ENCODE data around the gene SLC13A5.

The SLC13A5 gene

DNA sequence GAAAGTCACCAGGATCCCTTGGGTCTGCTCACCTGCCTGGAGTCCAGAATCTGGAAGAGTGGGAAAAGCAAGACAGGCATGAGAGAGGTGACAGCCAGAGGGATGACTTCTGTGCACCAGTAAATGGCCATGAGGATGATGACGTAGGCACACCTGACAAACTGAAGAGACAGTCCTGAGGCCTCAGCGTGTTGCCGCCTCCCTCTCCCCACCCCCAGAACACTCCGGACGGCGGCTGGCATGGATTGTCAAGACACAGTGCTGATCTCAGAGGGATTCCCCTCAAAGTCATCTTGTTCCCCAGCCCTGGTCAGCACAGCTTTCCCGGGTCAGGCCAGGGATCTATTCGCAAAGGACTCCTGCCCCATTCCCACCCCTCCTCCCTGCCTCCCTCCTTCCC, 6.2 kb downstream of the SLC13A5 start:
- peaks cover 3% of the 10 kb centered on the region for H3K27me3 ChIP-seq (ENCODE audit: insufficient read depth, low read length)
- no peaks in the 10 kb centered on the region for H3K36me3 ChIP-seq (ENCODE audit: control insufficient read depth in 1 of 2, insufficient read depth in 2 of 2, low read length in 2 of 2)
- no CpG with 5 or more reads among the region's 8 CpGs for WGBS (ENCODE audit: extremely low coverage, insufficient coverage, insufficient read length)
- no peak overlapping the region for H3K23ac ChIP-seq (ENCODE audit: low read length)
- no peak for DNase-seq
- H3K79me1 ChIP-seq (ENCODE audit: low read length) = no peaks in the 10 kb centered on the region
- H3K4ac ChIP-seq (ENCODE audit: low read depth, low read length) = no peak overlapping the region
- H2AFZ ChIP-seq (ENCODE audit: insufficient read depth, low read length, poor library complexity) = no peak overlapping the region
- no peak overlapping the region for H3K9ac ChIP-seq (ENCODE audit: low read length)
- H3K4me3 ChIP-seq (ENCODE audit: low read depth, low read length) = no peak overlapping the region
- H3K4me1 ChIP-seq (ENCODE audit: control insufficient read depth in 1 of 2, insufficient read depth in 2 of 2, low read length in 2 of 2) = peaks cover under 1 to 2% of the 10 kb centered on the region in 2 experiments
- H3K27ac ChIP-seq (ENCODE audit: low read depth, low read length) = no peak overlapping the region
- no peak overlapping the region for H4K8ac ChIP-seq (ENCODE audit: low read depth, low read length)
- no peak overlapping the region for H2BK5ac ChIP-seq (ENCODE audit: low read depth, low read length, poor library complexity)
- H4K12ac ChIP-seq (ENCODE audit: low read depth, low read length) = no peak overlapping the region
- H2AK5ac ChIP-seq (ENCODE audit: low read length) = no peak overlapping the region
- H2BK120ac ChIP-seq (ENCODE audit: insufficient read depth, low read length, poor library complexity) = no peak overlapping the region
- no peak overlapping the region for H3K14ac ChIP-seq (ENCODE audit: low read length)
- peaks cover 3% of the 10 kb centered on the region for H3K9me3 ChIP-seq (ENCODE audit: insufficient read depth, low read depth, low read length)
- no peak overlapping the region for H2BK12ac ChIP-seq (ENCODE audit: low read length)
- H3K18ac ChIP-seq (ENCODE audit: low read length) = no peak overlapping the region
- H3K79me2 ChIP-seq (ENCODE audit: control insufficient read depth, insufficient read depth, low read length, poor library complexity) = no peaks in the 10 kb centered on the region
- no peak overlapping the region for H3K4me2 ChIP-seq (ENCODE audit: low read length)
- H4K91ac ChIP-seq (ENCODE audit: low read depth, low read length) = no peak overlapping the region

DNA sequence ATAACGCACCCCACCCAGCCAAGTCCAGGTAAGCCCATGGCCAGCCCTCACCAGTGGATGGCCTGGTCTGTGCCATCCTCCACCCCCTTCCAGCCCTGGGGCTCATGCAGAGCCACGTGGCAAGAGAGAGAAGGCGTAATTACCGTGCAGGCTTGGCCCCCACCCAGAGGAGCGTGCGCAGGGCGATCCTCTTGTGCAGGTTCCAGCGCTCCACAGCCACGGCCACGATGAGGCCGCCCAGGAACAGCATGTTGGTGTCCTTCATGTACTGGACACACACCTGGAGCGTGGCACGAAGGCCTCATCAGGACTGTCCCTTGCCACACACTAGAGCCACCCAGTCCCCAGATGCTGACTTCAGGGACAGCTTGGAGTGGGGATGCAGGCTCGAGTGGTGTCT, 6.7 kb downstream of the SLC13A5 start:
- Histone ChIP-seq H4K12ac (ENCODE audit: low read depth, low read length) (no peak overlapping the region), H3K27ac (ENCODE audit: low read depth, low read length) (no peak overlapping the region), H4K8ac (ENCODE audit: low read depth, low read length) (no peak overlapping the region), H3K9ac (ENCODE audit: low read length) (no peak overlapping the region), H3K4me1 (ENCODE audit: control insufficient read depth in 1 of 2, insufficient read depth in 2 of 2, low read length in 2 of 2) (peaks cover 2 to 3% of the 10 kb centered on the region in 2 experiments), H3K23ac (ENCODE audit: low read length) (no peak overlapping the region), H3K36me3 (ENCODE audit: control insufficient read depth in 1 of 2, insufficient read depth in 2 of 2, low read length in 2 of 2) (no peaks in the 10 kb centered on the region), H2AFZ (ENCODE audit: insufficient read depth, low read length, poor library complexity) (no peak overlapping the region), H3K79me1 (ENCODE audit: low read length) (no peaks in the 10 kb centered on the region), H3K18ac (ENCODE audit: low read length) (no peak overlapping the region), H3K4me2 (ENCODE audit: low read length) (no peak overlapping the region), H2BK12ac (ENCODE audit: low read length) (no peak overlapping the region), H2AK5ac (ENCODE audit: low read length) (no peak overlapping the region), H4K91ac (ENCODE audit: low read depth, low read length) (no peak overlapping the region), H3K79me2 (ENCODE audit: control insufficient read depth, insufficient read depth, low read length, poor library complexity) (no peaks in the 10 kb centered on the region), H3K9me3 (ENCODE audit: insufficient read depth, low read depth, low read length) (peaks cover 3% of the 10 kb centered on the region), H3K4me3 (ENCODE audit: low read depth, low read length) (no peak overlapping the region), H2BK5ac (ENCODE audit: low read depth, low read length, poor library complexity) (no peak overlapping the region), H3K4ac (ENCODE audit: low read depth, low read length) (no peak overlapping the region), H3K14ac (ENCODE audit: low read length) (no peak overlapping the region), H2BK120ac (ENCODE audit: insufficient read depth, low read length, poor library complexity) (no peak overlapping the region), H3K27me3 (ENCODE audit: insufficient read depth, low read length) (peaks cover 3% of the 10 kb centered on the region)
- no CpG with 5 or more reads among the region's 14 CpGs for WGBS (ENCODE audit: extremely low coverage, insufficient coverage, insufficient read length)
- DNase-seq = no peak

DNA sequence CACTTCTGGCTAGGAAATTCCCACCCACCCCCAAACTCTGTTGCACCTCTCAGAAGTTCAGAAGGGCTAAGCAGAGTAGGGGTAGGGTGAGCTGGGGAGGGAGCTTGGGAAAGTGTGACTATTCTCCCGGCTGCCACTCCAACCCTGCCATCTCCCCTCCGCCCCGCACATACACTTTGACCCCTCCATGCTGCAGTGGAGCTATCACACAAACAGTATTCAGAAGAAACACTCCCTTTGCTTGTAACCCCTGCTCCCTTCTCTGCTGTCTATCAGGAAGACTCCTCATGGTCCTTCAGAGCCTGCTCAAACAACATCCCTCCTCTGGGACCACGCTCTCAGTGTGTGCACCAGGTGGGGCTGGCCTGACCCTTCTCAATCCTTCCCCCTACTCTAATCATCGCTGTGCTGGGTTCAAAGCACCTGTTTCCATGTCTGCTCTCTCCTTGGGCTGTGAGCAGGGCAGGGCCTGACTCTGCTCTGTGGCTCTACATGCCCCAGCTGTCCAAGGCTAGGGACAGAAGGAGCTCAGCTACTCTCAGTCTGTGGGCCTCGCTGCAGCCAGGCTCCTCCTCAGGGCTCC, 8.6 kb downstream of the SLC13A5 start:
- Histone ChIP-seq H4K8ac (ENCODE audit: low read depth, low read length) (no peak overlapping the region), H3K36me3 (ENCODE audit: control insufficient read depth in 1 of 2, insufficient read depth in 2 of 2, low read length in 2 of 2) (no peaks in the 10 kb centered on the region), H3K14ac (ENCODE audit: low read length) (no peak overlapping the region), H3K4me3 (ENCODE audit: low read depth, low read length) (no peak overlapping the region), H4K12ac (ENCODE audit: low read depth, low read length) (no peak overlapping the region), H4K91ac (ENCODE audit: low read depth, low read length) (no peak overlapping the region), H3K18ac (ENCODE audit: low read length) (no peak overlapping the region), H2BK12ac (ENCODE audit: low read length) (no peak overlapping the region), H3K79me1 (ENCODE audit: low read length) (peaks cover 2% of the 10 kb centered on the region), H3K27me3 (ENCODE audit: insufficient read depth, low read length) (peaks cover 3% of the 10 kb centered on the region), H2BK120ac (ENCODE audit: insufficient read depth, low read length, poor library complexity) (no peak overlapping the region), H3K79me2 (ENCODE audit: control insufficient read depth, insufficient read depth, low read length, poor library complexity) (no peaks in the 10 kb centered on the region), H3K23ac (ENCODE audit: low read length) (no peak overlapping the region), H2AFZ (ENCODE audit: insufficient read depth, low read length, poor library complexity) (no peak overlapping the region), H3K9me3 (ENCODE audit: insufficient read depth, low read depth, low read length) (peaks cover 3% of the 10 kb centered on the region), H2AK5ac (ENCODE audit: low read length) (no peak overlapping the region), H3K4ac (ENCODE audit: low read depth, low read length) (no peak overlapping the region), H3K4me1 (ENCODE audit: control insufficient read depth in 1 of 2, insufficient read depth in 2 of 2, low read length in 2 of 2) (peaks cover 13 to 14% of the 10 kb centered on the region in 2 experiments), H3K4me2 (ENCODE audit: low read length) (no peak overlapping the region), H2BK5ac (ENCODE audit: low read depth, low read length, poor library complexity) (no peak overlapping the region), H3K27ac (ENCODE audit: low read depth, low read length) (no peak overlapping the region), H3K9ac (ENCODE audit: low read length) (no peak overlapping the region)
- WGBS (ENCODE audit: extremely low coverage, insufficient coverage, insufficient read length) = no CpG with 5 or more reads among the region's 6 CpGs
- no peak for DNase-seq

DNA sequence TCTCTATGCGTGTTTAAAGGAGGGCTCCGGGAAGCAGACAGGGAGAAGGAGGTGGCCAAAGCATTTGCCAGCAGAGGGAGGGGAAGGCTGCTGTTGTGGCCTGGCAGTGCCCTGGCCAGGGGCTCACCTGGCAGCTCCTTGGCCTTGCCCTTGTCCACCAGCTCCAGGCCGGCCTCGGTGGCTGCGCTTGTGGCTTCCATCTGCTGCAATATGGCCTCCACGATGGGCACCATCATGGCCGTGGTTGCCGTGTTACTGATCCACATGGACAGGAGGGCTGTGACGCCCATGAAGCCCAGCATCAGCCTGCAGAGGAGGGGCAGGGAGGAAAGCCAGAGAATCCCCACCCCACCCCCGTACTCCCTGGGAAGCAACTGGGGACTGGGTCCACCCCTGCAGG, 9.4 kb downstream of the SLC13A5 start:
- Histone ChIP-seq H3K23ac (ENCODE audit: low read length) (no peak overlapping the region), H3K79me2 (ENCODE audit: control insufficient read depth, insufficient read depth, low read length, poor library complexity) (no peaks in the 10 kb centered on the region), H3K4me1 (ENCODE audit: control insufficient read depth in 1 of 2, insufficient read depth in 2 of 2, low read length in 2 of 2) (peaks cover 13 to 14% of the 10 kb centered on the region in 2 experiments), H4K12ac (ENCODE audit: low read depth, low read length) (no peak overlapping the region), H2AFZ (ENCODE audit: insufficient read depth, low read length, poor library complexity) (no peak overlapping the region), H3K79me1 (ENCODE audit: low read length) (peaks cover 2% of the 10 kb centered on the region), H2AK5ac (ENCODE audit: low read length) (no peak overlapping the region), H3K36me3 (ENCODE audit: control insufficient read depth in 1 of 2, insufficient read depth in 2 of 2, low read length in 2 of 2) (no peaks in the 10 kb centered on the region), H4K91ac (ENCODE audit: low read depth, low read length) (no peak overlapping the region), H3K9me3 (ENCODE audit: insufficient read depth, low read depth, low read length) (peaks cover 3% of the 10 kb centered on the region), H3K14ac (ENCODE audit: low read length) (no peak overlapping the region), H2BK12ac (ENCODE audit: low read length) (no peak overlapping the region), H3K9ac (ENCODE audit: low read length) (no peak overlapping the region), H3K18ac (ENCODE audit: low read length) (no peak overlapping the region), H3K4ac (ENCODE audit: low read depth, low read length) (no peak overlapping the region), H4K8ac (ENCODE audit: low read depth, low read length) (no peak overlapping the region), H3K27me3 (ENCODE audit: insufficient read depth, low read length) (peaks cover 3% of the 10 kb centered on the region), H3K4me3 (ENCODE audit: low read depth, low read length) (no peak overlapping the region), H2BK120ac (ENCODE audit: insufficient read depth, low read length, poor library complexity) (no peak overlapping the region), H3K4me2 (ENCODE audit: low read length) (no peak overlapping the region), H2BK5ac (ENCODE audit: low read depth, low read length, poor library complexity) (no peak overlapping the region), H3K27ac (ENCODE audit: low read depth, low read length) (no peak overlapping the region)
- no peak for DNase-seq
- WGBS (ENCODE audit: extremely low coverage, insufficient coverage, insufficient read length) = no CpG with 5 or more reads among the region's 10 CpGs

All from trophoblast cell (in vitro differentiated cells and primary cell).